GM12874 (cell line): Measurements from ENCODE around the gene MINDY3.

Experiments used
- TF ChIP-seq, protein P1 (sequence below): IDR thresholded peaks from 2 replicates; pipeline ENCODE4 v1.5.1; 2011; ENCODE audit warnings: low read depth, mild to moderate bottlenecking, control low read depth, low read length, moderate library complexity; ENCODE audit not compliant: insufficient read depth

MINDY3 gene

DNA sequence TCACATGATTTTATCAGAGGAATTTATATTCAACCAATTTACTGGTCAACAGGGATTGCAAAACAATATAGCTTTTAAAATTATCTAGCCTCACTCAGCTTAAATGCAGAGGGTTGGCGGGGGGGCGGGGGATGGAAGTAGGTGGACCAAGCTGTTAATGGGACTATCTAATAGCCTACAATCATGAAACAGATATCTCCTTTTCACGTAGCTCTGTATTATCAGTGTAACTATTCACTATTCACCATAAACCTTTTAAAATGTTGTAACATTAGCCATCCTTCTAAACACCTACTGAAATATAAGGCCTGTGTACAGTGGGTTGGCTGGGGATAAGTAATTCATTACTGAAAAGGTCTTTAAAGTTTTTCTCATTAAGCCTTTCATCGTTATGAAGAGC is 56.2 kb downstream of the MINDY3 start:
- TF ChIP-seq, protein P1, sequence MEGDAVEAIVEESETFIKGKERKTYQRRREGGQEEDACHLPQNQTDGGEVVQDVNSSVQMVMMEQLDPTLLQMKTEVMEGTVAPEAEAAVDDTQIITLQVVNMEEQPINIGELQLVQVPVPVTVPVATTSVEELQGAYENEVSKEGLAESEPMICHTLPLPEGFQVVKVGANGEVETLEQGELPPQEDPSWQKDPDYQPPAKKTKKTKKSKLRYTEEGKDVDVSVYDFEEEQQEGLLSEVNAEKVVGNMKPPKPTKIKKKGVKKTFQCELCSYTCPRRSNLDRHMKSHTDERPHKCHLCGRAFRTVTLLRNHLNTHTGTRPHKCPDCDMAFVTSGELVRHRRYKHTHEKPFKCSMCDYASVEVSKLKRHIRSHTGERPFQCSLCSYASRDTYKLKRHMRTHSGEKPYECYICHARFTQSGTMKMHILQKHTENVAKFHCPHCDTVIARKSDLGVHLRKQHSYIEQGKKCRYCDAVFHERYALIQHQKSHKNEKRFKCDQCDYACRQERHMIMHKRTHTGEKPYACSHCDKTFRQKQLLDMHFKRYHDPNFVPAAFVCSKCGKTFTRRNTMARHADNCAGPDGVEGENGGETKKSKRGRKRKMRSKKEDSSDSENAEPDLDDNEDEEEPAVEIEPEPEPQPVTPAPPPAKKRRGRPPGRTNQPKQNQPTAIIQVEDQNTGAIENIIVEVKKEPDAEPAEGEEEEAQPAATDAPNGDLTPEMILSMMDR: no peak

- TF ChIP-seq, protein P1: no peak
Observed at GRCh38 chr10:15802375-15802949, 57.8 kb downstream of the MINDY3 start.

GRCh38 chr10:15801641-15802040 is 58.7 kb downstream of the MINDY3 start:
- TF ChIP-seq, protein P1: no peak

- TF ChIP-seq, protein P1: no peak
Observed at GRCh38 chr10:15801147-15801546, 59.2 kb downstream of the MINDY3 start.

- TF ChIP-seq, protein P1: no peak
Observed at GRCh38 chr10:15797346-15797745, 63.0 kb downstream of the MINDY3 start.

DNA sequence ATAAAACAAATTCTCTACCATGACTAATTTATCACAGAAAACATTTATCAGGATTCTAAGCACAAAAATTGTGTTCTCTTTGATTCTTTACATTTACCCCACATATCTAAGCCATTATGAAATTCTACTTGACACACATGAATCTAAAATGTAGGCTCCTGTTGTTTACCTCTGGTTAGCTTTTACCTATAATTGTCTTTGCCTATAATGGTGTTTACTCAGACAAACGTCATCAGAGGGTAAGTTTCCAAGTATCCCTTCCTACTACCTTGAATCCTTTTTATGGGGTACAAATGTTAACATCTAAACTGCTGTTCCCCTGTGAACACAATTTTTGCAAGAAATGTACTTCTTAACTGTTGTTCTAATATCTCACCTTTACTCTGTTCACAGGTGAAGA is 63.5 kb downstream of the MINDY3 start:
- TF ChIP-seq, protein P1: no peak

- TF ChIP-seq, protein P1: no peak
Observed at GRCh38 chr10:15796098-15796759, 64.1 kb downstream of the MINDY3 start.
